Subcutaneous preadipocyte (primary cell): ENCODE data around the gene KIDINS220. TPM values are rescaled to one million over a fixed set of nuclear protein-coding genes. Genes with fewer than 3 reads are reported as not detected.

Experiments
- total RNA-seq: library from RNA; depleted of rRNA; stranded (reverse); fragments of >200 nt; gene quantifications from 2 replicates; pipeline ENCODE4 v1.2.3, GENCODE V29; 2012

Gene KIDINS220
- 62.1 and 66.5 TPM in 2 replicates for total RNA-seq

DNA sequence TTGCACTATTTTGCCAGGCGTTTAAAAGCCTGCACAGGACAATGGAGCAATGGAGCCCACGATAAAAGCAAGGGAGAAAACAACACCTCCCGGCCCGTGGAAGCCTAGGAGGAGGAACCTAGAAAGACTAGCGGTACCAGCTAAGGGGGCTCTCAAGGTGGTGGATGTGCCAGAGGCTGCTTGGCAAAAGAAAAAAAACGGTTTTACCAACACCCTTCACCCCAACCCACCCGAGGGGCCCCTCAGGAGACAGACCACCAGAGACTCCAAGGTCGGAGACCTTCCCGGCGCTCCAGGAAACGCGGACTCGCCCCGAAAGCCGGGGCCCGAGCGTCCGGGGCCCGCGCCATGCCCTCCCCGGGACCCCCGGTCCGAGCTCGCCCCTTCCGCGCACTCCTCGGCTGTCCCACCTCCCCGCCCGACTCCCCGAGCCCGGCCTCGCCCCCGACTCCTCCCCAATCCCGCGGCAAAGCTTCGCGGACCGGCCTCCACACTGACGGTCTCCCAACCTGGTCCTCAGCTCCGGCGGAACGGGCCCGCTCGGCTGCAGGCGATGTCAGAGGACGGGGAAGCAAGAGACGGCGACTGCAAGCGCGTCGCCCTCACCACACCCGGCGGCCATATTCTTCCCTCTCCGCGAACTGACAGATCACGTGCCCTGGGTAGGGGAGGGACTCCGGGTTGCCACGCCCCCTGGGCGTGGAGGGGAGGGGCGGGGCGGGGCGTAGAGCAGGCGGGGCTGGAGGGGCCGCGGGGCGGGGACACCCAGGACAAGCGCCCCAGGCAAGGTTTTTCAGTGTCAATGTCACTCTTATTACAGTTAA lies at the start of gene KIDINS220:
KIDINS220 (minus strand) TSS at position 643 of the 824 bp plus-strand sequence. CDS start 10,520 bp downstream, outside the sequence.

DNA sequence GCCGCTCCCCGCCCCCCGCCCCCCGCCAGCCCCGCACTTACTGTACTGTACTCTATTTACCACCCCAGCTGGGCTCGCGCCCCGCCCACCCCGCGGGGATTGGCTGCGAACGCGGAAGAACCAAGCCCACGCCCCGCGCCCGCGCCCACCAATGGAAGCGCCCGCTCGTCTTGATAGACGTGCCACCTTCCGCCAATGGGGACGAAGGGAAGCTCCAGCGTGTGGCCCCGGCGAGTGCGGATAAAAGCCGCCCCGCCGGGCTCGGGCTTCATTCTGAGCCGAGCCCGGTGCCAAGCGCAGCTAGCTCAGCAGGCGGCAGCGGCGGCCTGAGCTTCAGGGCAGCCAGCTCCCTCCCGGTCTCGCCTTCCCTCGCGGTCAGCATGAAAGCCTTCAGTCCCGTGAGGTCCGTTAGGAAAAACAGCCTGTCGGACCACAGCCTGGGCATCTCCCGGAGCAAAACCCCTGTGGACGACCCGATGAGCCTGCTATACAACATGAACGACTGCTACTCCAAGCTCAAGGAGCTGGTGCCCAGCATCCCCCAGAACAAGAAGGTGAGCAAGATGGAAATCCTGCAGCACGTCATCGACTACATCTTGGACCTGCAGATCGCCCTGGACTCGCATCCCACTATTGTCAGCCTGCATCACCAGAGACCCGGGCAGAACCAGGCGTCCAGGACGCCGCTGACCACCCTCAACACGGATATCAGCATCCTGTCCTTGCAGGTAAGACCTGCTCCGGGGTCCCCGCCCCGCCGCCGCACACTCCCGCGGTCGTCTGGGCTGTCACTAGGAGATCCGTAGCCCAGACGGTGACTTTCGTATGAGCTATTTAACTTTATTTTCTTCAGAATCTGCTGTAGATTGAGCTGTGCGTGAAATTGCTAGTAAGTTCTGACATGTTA lies 155.4 kb downstream of the KIDINS220 start, which contains the start of gene ID2:
ID2 (plus strand) TSS at position 271 of the 907 bp plus-strand sequence; CDS start at position 381, 110 bp downstream.

Other genes starting within 250 kb of the KIDINS220 start
- 26.6 and 31.6 TPM in 2 replicates for gene ID2, start 155.6 kb downstream of the KIDINS220 start, total RNA-seq
- gene MBOAT2, start 166.1 kb upstream of the KIDINS220 start, total RNA-seq, result 16.2 and 19.9 TPM in 2 replicates